GM23338 (cell line): Measurements from ENCODE around the gene XIRP2. TPM values are rescaled to one million over a fixed set of nuclear protein-coding genes. Genes with fewer than 3 reads are reported as not detected.

Source experiments
- ATAC-seq: fragments of 200-7000 bp; cut with Tn5 transposase; 3 replicates; pipeline ENCODE4 v1.9.1; 2020
- DNase-seq: peaks from one replicate; pipeline ENCODE4 v3.0.0-alpha.2; 2015; ENCODE audit warnings: low spot score
- H2AFZ ChIP-seq: fragments of 200-600 bp; sonication (generic); 2 replicates; pipeline ENCODE4 v1.8.0; 2016; ENCODE audit warnings: antibody characterized with exemption, mild to moderate bottlenecking, moderate library complexity
- H3F3A ChIP-seq: fragments of 200-600 bp; sonication (generic); replicated peaks from 2 replicates; pipeline ENCODE4 v1.8.0; 2017; ENCODE audit warnings: antibody characterized with exemption, mixed run types, low read depth
- H3K27ac ChIP-seq: fragments of 200-600 bp; sonication (generic); 2 replicates; pipeline ENCODE4 v1.6.1; 2016; ENCODE audit warnings: low read depth
- H3K27me3 ChIP-seq: fragments of 200-600 bp; sonication (generic); 2 replicates; pipeline ENCODE4 v1.8.0; 2016; ENCODE audit warnings: mild to moderate bottlenecking, mixed run types, moderate library complexity; ENCODE audit not compliant: insufficient read depth
- H3K36me3 ChIP-seq: fragments of 200-600 bp; sonication (generic); 2 replicates; pipeline ENCODE4 v1.8.0; 2016; ENCODE audit warnings: mild to moderate bottlenecking; ENCODE audit not compliant: insufficient read depth
- H3K4me1 ChIP-seq: fragments of 200-600 bp; sonication (generic); 2 replicates; pipeline ENCODE4 v1.8.0; 2016; ENCODE audit warnings: mild to moderate bottlenecking, moderate library complexity; ENCODE audit not compliant: insufficient read depth
- H3K4me2 ChIP-seq: fragments of 200-600 bp; sonication (generic); 2 replicates; pipeline ENCODE4 v1.7.1; 2017; ENCODE audit warnings: mixed run types
- H3K4me3 ChIP-seq: fragments of 200-600 bp; sonication (generic); 2 replicates; pipeline ENCODE4 v1.6.1; 2016; ENCODE audit warnings: mixed run types
- H3K79me2 ChIP-seq: fragments of 200-600 bp; sonication (generic); replicated peaks from 2 replicates; pipeline ENCODE4 v1.8.0; 2017; ENCODE audit warnings: mild to moderate bottlenecking; ENCODE audit not compliant: insufficient read depth
- H3K9me2 ChIP-seq: fragments of 200-600 bp; sonication (generic); 2 replicates; pipeline ENCODE4 v1.8.0; 2017; ENCODE audit not compliant: insufficient read depth
- H4K20me1 ChIP-seq: fragments of 200-600 bp; sonication (generic); replicated peaks from 2 replicates; pipeline ENCODE4 v1.8.0; 2017; ENCODE audit warnings: mild to moderate bottlenecking; ENCODE audit not compliant: insufficient read depth
- H3K27ac Mint-ChIP-seq: 2 replicates; pipeline ENCODE4 v1.8.0; 2020; ENCODE audit warnings: inconsistent platforms, mild to moderate bottlenecking, moderate library complexity, mixed read lengths
- H3K27me3 Mint-ChIP-seq: 3 replicates; pipeline ENCODE4 v1.8.0; 2022; ENCODE audit warnings: low read depth, mild to moderate bottlenecking, moderate library complexity, mixed read lengths, inconsistent platforms; ENCODE audit not compliant: insufficient read depth, poor library complexity
- H3K36me3 Mint-ChIP-seq: 3 replicates; pipeline ENCODE4 v1.8.0; 2021; ENCODE audit warnings: low read depth, mild to moderate bottlenecking, inconsistent platforms, moderate library complexity, mixed read lengths
- H3K4me1 Mint-ChIP-seq: 3 replicates; pipeline ENCODE4 v1.8.0; 2020; ENCODE audit warnings: mild to moderate bottlenecking, inconsistent platforms, mixed read lengths
- H3K4me3 Mint-ChIP-seq: 3 replicates; pipeline ENCODE4 v1.8.0; 2021; ENCODE audit warnings: moderate library complexity, mild to moderate bottlenecking, inconsistent platforms, mixed read lengths
- H3K9me3 Mint-ChIP-seq: 3 replicates; pipeline ENCODE4 v1.8.0; 2020; ENCODE audit warnings: moderate library complexity, mild to moderate bottlenecking, inconsistent platforms, mixed read lengths
- CREB1 ChIP-seq: fragments of 250-450 bp; sonication (Bioruptor Pico); IDR thresholded peaks from 2 replicates; pipeline ENCODE4 v1.5.0; 2020; ENCODE audit warnings: low read depth, mild to moderate bottlenecking, moderate library complexity
- EZH2 ChIP-seq: fragments of 200-600 bp; sonication (generic); IDR thresholded peaks from one replicate; pipeline ENCODE4 v1.8.0; 2017; ENCODE audit warnings: antibody characterized with exemption, mild to moderate bottlenecking, low read depth; ENCODE audit not compliant: unreplicated experiment
- EZH2phosphoT487 ChIP-seq: fragments of 200-600 bp; sonication (generic); IDR thresholded peaks from one replicate; pipeline ENCODE4 v1.8.1; 2018; ENCODE audit warnings: antibody characterized with exemption; ENCODE audit not compliant: unreplicated experiment
- POLR2AphosphoS5 ChIP-seq: IDR thresholded peaks from 2 replicates; pipeline ENCODE4 v1.6.1; 2016; ENCODE audit warnings: antibody characterized with exemption, low read depth
- STAT1 ChIP-seq: IDR thresholded peaks from one replicate; pipeline ENCODE4 v1.6.1; 2016; ENCODE audit warnings: antibody characterized with exemption; ENCODE audit not compliant: unreplicated experiment
- ZNF114 ChIP-seq: fragments of 250-450 bp; sonication (Bioruptor Pico); IDR thresholded peaks from 2 replicates; pipeline ENCODE4 v1.5.0; 2020; ENCODE audit warnings: mild to moderate bottlenecking, moderate library complexity
- ZNF331 ChIP-seq: fragments of 250-450 bp; sonication (Bioruptor Pico); IDR thresholded peaks from 2 replicates; pipeline ENCODE4 v1.5.0; 2020; ENCODE audit warnings: low read depth, mild to moderate bottlenecking, moderate library complexity
- polyA plus RNA-seq: library from polyadenylated mRNA; unstranded; fragments of >200 nt; fragmentation: Nextera tagmentation; extraction: Ambion mirVana; gene quantifications from 2 replicates; pipeline ENCODE4 v1.2.1, GENCODE V29; 2016
- total RNA-seq: library from RNA; depleted of rRNA; stranded (reverse); fragments of >200 nt; shearing (Covaris generic); gene quantifications from 2 replicates; pipeline ENCODE4 v1.2.3, GENCODE V29; 2014
- TF ChIP-seq, protein P1 (sequence below): IDR thresholded peaks from 2 replicates; pipeline ENCODE4 v1.6.1; 2016; ENCODE audit warnings: antibody characterized with exemption
- TF ChIP-seq, protein P2 (sequence below), 2 experiments: fragments of 200-600 bp in 1 of 2; sonication (generic) in 1 of 2; conservative IDR thresholded peaks; 2 replicates each; pipeline versions ENCODE4 v1.5.1 to v1.6.1; 2016 to 2017; ENCODE audit warnings: antibody characterized with exemption in 2 of 2, low read depth in 2 of 2, mild to moderate bottlenecking in 2 of 2, moderate library complexity in 1 of 2
- TF ChIP-seq, protein P3 (sequence below): fragments of 250-450 bp; sonication (Bioruptor Pico); IDR thresholded peaks from 2 replicates; pipeline ENCODE4 v1.5.0; 2020; ENCODE audit warnings: mild to moderate bottlenecking, moderate library complexity

The XIRP2 gene
- total and polyA plus RNA-seq, 2 experiments from 2014 or later, result 0.17 to 0.31 TPM

DNA sequence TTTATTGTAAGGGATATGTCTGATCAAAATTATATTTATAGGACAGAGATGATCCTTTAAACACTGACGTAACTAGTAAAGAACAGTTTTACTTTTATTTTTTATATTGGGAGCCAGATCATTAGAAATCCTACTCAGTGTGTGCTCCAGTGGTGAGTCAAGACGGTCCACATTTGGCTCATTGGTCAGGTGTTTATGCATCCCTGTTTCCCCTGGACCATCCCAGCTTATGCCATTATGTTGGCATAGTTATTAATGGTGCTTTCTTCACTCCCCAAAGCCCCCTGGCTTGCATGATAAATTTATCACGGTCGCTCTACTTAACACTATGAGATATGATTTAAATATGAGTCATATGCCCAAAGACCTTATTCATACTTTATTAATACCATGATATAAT is 293.4 kb downstream of the XIRP2 start:
- Histone ChIP-seq H3K36me3 (no peaks in the 10 kb centered on the region), H3K27me3 (no peaks in the 10 kb centered on the region), H3K9me2 (no peaks in the 10 kb centered on the region), H3F3A (no peaks in the 10 kb centered on the region), H3K4me2 (no peak overlapping the region), H3K4me3 (no peak overlapping the region), H2AFZ (no peak overlapping the region), H3K27ac (no peak overlapping the region), H3K4me1 (no peaks in the 10 kb centered on the region), H3K79me2 (no peaks in the 10 kb centered on the region), H4K20me1 (no peaks in the 10 kb centered on the region)
- H3K9me3 Mint-ChIP-seq, result no peaks in the 10 kb centered on the region
- no peak overlapping the region for H3K4me3 Mint-ChIP-seq
- TF ChIP-seq ZNF114 (CRISPR knock-in tag) (no peak), CREB1 (CRISPR knock-in tag) (no peak), EZH2 (no peak), ZNF331 (CRISPR knock-in tag) (no peak), STAT1 (no peak), POLR2AphosphoS5 (no peak), EZH2phosphoT487 (no peak)
- TF ChIP-seq, protein P1, sequence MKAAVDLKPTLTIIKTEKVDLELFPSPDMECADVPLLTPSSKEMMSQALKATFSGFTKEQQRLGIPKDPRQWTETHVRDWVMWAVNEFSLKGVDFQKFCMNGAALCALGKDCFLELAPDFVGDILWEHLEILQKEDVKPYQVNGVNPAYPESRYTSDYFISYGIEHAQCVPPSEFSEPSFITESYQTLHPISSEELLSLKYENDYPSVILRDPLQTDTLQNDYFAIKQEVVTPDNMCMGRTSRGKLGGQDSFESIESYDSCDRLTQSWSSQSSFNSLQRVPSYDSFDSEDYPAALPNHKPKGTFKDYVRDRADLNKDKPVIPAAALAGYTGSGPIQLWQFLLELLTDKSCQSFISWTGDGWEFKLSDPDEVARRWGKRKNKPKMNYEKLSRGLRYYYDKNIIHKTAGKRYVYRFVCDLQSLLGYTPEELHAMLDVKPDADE, result no peak
- TF ChIP-seq, protein P2, sequence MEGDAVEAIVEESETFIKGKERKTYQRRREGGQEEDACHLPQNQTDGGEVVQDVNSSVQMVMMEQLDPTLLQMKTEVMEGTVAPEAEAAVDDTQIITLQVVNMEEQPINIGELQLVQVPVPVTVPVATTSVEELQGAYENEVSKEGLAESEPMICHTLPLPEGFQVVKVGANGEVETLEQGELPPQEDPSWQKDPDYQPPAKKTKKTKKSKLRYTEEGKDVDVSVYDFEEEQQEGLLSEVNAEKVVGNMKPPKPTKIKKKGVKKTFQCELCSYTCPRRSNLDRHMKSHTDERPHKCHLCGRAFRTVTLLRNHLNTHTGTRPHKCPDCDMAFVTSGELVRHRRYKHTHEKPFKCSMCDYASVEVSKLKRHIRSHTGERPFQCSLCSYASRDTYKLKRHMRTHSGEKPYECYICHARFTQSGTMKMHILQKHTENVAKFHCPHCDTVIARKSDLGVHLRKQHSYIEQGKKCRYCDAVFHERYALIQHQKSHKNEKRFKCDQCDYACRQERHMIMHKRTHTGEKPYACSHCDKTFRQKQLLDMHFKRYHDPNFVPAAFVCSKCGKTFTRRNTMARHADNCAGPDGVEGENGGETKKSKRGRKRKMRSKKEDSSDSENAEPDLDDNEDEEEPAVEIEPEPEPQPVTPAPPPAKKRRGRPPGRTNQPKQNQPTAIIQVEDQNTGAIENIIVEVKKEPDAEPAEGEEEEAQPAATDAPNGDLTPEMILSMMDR (conservative IDR thresholded peaks at IDR 0.05; ENCODE audit: low read depth in 2 of 2), result no peak
- TF ChIP-seq, protein P3, sequence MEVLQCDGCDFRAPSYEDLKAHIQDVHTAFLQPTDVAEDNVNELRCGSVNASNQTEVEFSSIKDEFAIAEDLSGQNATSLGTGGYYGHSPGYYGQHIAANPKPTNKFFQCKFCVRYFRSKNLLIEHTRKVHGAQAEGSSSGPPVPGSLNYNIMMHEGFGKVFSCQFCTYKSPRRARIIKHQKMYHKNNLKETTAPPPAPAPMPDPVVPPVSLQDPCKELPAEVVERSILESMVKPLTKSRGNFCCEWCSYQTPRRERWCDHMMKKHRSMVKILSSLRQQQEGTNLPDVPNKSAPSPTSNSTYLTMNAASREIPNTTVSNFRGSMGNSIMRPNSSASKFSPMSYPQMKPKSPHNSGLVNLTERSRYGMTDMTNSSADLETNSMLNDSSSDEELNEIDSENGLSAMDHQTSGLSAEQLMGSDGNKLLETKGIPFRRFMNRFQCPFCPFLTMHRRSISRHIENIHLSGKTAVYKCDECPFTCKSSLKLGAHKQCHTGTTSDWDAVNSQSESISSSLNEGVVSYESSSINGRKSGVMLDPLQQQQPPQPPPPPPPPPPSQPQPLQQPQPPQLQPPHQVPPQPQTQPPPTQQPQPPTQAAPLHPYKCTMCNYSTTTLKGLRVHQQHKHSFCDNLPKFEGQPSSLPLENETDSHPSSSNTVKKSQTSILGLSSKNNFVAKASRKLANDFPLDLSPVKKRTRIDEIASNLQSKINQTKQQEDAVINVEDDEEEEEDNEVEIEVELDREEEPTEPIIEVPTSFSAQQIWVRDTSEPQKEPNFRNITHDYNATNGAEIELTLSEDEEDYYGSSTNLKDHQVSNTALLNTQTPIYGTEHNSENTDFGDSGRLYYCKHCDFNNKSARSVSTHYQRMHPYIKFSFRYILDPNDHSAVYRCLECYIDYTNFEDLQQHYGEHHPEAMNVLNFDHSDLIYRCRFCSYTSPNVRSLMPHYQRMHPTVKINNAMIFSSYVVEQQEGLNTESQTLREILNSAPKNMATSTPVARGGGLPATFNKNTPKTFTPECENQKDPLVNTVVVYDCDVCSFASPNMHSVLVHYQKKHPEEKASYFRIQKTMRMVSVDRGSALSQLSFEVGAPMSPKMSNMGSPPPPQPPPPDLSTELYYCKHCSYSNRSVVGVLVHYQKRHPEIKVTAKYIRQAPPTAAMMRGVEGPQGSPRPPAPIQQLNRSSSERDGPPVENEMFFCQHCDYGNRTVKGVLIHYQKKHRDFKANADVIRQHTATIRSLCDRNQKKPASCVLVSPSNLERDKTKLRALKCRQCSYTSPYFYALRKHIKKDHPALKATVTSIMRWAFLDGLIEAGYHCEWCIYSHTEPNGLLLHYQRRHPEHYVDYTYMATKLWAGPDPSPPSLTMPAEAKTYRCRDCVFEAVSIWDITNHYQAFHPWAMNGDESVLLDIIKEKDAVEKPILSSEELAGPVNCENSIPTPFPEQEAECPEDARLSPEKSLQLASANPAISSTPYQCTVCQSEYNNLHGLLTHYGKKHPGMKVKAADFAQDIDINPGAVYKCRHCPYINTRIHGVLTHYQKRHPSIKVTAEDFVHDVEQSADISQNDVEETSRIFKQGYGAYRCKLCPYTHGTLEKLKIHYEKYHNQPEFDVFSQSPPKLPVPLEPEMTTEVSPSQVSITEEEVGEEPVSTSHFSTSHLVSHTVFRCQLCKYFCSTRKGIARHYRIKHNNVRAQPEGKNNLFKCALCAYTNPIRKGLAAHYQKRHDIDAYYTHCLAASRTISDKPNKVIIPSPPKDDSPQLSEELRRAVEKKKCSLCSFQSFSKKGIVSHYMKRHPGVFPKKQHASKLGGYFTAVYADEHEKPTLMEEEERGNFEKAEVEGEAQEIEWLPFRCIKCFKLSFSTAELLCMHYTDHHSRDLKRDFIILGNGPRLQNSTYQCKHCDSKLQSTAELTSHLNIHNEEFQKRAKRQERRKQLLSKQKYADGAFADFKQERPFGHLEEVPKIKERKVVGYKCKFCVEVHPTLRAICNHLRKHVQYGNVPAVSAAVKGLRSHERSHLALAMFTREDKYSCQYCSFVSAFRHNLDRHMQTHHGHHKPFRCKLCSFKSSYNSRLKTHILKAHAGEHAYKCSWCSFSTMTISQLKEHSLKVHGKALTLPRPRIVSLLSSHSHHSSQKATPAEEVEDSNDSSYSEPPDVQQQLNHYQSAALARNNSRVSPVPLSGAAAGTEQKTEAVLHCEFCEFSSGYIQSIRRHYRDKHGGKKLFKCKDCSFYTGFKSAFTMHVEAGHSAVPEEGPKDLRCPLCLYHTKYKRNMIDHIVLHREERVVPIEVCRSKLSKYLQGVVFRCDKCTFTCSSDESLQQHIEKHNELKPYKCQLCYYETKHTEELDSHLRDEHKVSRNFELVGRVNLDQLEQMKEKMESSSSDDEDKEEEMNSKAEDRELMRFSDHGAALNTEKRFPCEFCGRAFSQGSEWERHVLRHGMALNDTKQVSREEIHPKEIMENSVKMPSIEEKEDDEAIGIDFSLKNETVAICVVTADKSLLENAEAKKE, result no peak
- H3K36me3 Mint-ChIP-seq, result no peaks in the 10 kb centered on the region
- ATAC-seq, result no peak
- no peaks in the 10 kb centered on the region for H3K27me3 Mint-ChIP-seq
- H3K4me1 Mint-ChIP-seq, result peaks cover 8% of the 10 kb centered on the region; the same call in 2 of the 3 replicates
- no peak overlapping the region for H3K27ac Mint-ChIP-seq
- DNase-seq, result no peak
